Astrocyte (in vitro differentiated cells and primary cell): Measurements from ENCODE around the gene MAP4K4. TPM values are rescaled to one million over a fixed set of nuclear protein-coding genes. Genes with fewer than 3 reads are reported as not detected.

Source experiments
- DNase-seq: peaks from one replicate; pipeline ENCODE4 v3.0.0-alpha.2; 2010; ENCODE audit warnings: low read depth
- FAIRE-seq: peaks from 2 replicates; lab custom pipeline; 2011; peaks lifted over from hg19 to GRCh38; lab: Jason Lieb, UNC
- H2AFZ ChIP-seq: 2 replicates; pipeline ENCODE4 v1.6.0; 2012; ENCODE audit warnings: low read depth, low read length, inconsistent platforms
- H3K27ac ChIP-seq: 2 replicates; pipeline ENCODE4 v1.5.1; 2011; ENCODE audit warnings: low read depth, low read length, inconsistent platforms
- H3K27me3 ChIP-seq: 2 replicates; pipeline ENCODE4 v1.6.0; 2011; ENCODE audit warnings: low read length, inconsistent platforms; ENCODE audit not compliant: insufficient read depth
- H3K36me3 ChIP-seq: 2 replicates; pipeline ENCODE4 v1.5.1; 2011; ENCODE audit warnings: low read length, inconsistent platforms; ENCODE audit not compliant: insufficient read depth
- H3K4me1 ChIP-seq: 2 replicates; pipeline ENCODE4 v1.5.1; 2011; ENCODE audit warnings: low read length, inconsistent platforms; ENCODE audit not compliant: insufficient read depth
- H3K4me2 ChIP-seq: 2 replicates; pipeline ENCODE4 v1.6.0; 2012; ENCODE audit warnings: low read length, inconsistent platforms
- H3K4me3 ChIP-seq: 2 replicates; pipeline ENCODE4 v1.5.1; 2011; ENCODE audit warnings: low read depth, mild to moderate bottlenecking, low read length, inconsistent platforms; ENCODE audit not compliant: insufficient read depth
- H3K79me2 ChIP-seq: 2 replicates; pipeline ENCODE4 v1.6.0; 2012; ENCODE audit warnings: mild to moderate bottlenecking, low read length, inconsistent platforms; ENCODE audit not compliant: insufficient read depth
- H3K9ac ChIP-seq: 2 replicates; pipeline ENCODE4 v1.6.0; 2012; ENCODE audit warnings: mild to moderate bottlenecking, low read length, inconsistent platforms
- H3K9me3 ChIP-seq: 2 replicates; pipeline ENCODE4 v1.5.1; 2012; ENCODE audit warnings: low read depth, mild to moderate bottlenecking, low read length, inconsistent platforms; ENCODE audit not compliant: insufficient read depth
- H4K20me1 ChIP-seq: 2 replicates; pipeline ENCODE4 v1.6.0; 2012; ENCODE audit warnings: low read length, inconsistent platforms; ENCODE audit not compliant: insufficient read depth
- H3K27ac Mint-ChIP-seq: one replicate; pipeline ENCODE4 v1.8.0; 2021; ENCODE audit warnings: mild to moderate bottlenecking, mixed read lengths; ENCODE audit not compliant: unreplicated experiment
- H3K27me3 Mint-ChIP-seq: one replicate; pipeline ENCODE4 v1.8.0; 2021; ENCODE audit warnings: low read depth, mixed read lengths; ENCODE audit not compliant: unreplicated experiment
- H3K36me3 Mint-ChIP-seq: one replicate; pipeline ENCODE4 v1.8.0; 2021; ENCODE audit warnings: low read depth, mixed read lengths; ENCODE audit not compliant: unreplicated experiment
- H3K4me1 Mint-ChIP-seq: one replicate; pipeline ENCODE4 v1.8.0; 2021; ENCODE audit warnings: low read depth, mixed read lengths; ENCODE audit not compliant: unreplicated experiment
- H3K4me3 Mint-ChIP-seq: one replicate; pipeline ENCODE4 v1.8.0; 2021; ENCODE audit warnings: mild to moderate bottlenecking, moderate library complexity, mixed read lengths; ENCODE audit not compliant: unreplicated experiment
- H3K9me3 Mint-ChIP-seq: one replicate; pipeline ENCODE4 v1.8.0; 2021; ENCODE audit warnings: mild to moderate bottlenecking, mixed read lengths; ENCODE audit not compliant: unreplicated experiment
- CTCF ChIP-seq: IDR thresholded peaks from 2 replicates; pipeline ENCODE4 v1.5.1; 2011; ENCODE audit warnings: low read depth, mild to moderate bottlenecking, inconsistent platforms, low read length, moderate library complexity; ENCODE audit not compliant: insufficient read depth
- EZH2 ChIP-seq: IDR thresholded peaks from 2 replicates; pipeline ENCODE4 v1.6.1; 2012; ENCODE audit warnings: mild to moderate bottlenecking, low read length, inconsistent platforms; ENCODE audit not compliant: insufficient read depth
- total RNA-seq: library from RNA; stranded (reverse); gene quantifications from 2 replicates; pipeline ENCODE4 v1.2.1, GENCODE V29; 2021

The MAP4K4 gene
- total RNA-seq, 1 donor from 2014 or later: 231 TPM

GRCh38 chr2:101782427-101782792 lies 84.9 kb downstream of the MAP4K4 start:
- Mint-ChIP-seq H3K4me3 (no peak overlapping the region), H3K27ac (peak overlapping the region; percentile 34), H3K4me1 (peaks cover 39% of the 10 kb centered on the region), H3K36me3 (no peaks in the 10 kb centered on the region), H3K9me3 (no peaks in the 10 kb centered on the region), H3K27me3 (no peaks in the 10 kb centered on the region)
- Histone ChIP-seq H2AFZ (no peak overlapping the region), H3K4me2 (no peak overlapping the region), H3K4me1 (peaks cover 24% of the 10 kb centered on the region), H3K9ac (no peak overlapping the region), H3K27me3 (no peaks in the 10 kb centered on the region), H3K27ac (no peak overlapping the region), H3K4me3 (no peak overlapping the region), H3K9me3 (no peaks in the 10 kb centered on the region), H4K20me1 (peaks cover 98% of the 10 kb centered on the region), H3K36me3 (peaks cover 3% of the 10 kb centered on the region), H3K79me2 (peaks cover 100% of the 10 kb centered on the region)
- no peak for DNase-seq
- no peak for TF ChIP-seq CTCF
- no peak for TF ChIP-seq EZH2
- FAIRE-seq: no peak

- no peaks in the 10 kb centered on the region for H3K27me3 Mint-ChIP-seq
- Histone ChIP-seq H3K36me3 (peaks cover 14% of the 10 kb centered on the region), H3K9me3 (no peaks in the 10 kb centered on the region), H3K9ac (no peak overlapping the region), H3K79me2 (peaks cover 100% of the 10 kb centered on the region), H2AFZ (no peak overlapping the region), H4K20me1 (peaks cover 95% of the 10 kb centered on the region), H3K4me2 (peak overlapping the region; percentile 39), H3K27ac (peak overlapping the region; percentile 19), H3K4me1 (peaks cover 21% of the 10 kb centered on the region), H3K27me3 (no peaks in the 10 kb centered on the region), H3K4me3 (no peak overlapping the region)
- no peak overlapping the region for H3K4me3 Mint-ChIP-seq
- no peak overlapping the region for H3K27ac Mint-ChIP-seq
- peak; percentile 72 for FAIRE-seq
- peaks cover 2% of the 10 kb centered on the region for H3K36me3 Mint-ChIP-seq
- H3K9me3 Mint-ChIP-seq: no peaks in the 10 kb centered on the region
- no peak for TF ChIP-seq EZH2
- TF ChIP-seq CTCF: no peak
- peak; percentile 54 for DNase-seq
- peaks cover 41% of the 10 kb centered on the region for H3K4me1 Mint-ChIP-seq
Observed at GRCh38 chr2:101787097-101787496, 89.6 kb downstream of the MAP4K4 start.

GRCh38 chr2:101788565-101788964 lies 91.1 kb downstream of the MAP4K4 start:
- Histone ChIP-seq H3K4me3 (no peak overlapping the region), H3K4me1 (peaks cover 16% of the 10 kb centered on the region), H3K27me3 (no peaks in the 10 kb centered on the region), H3K4me2 (no peak overlapping the region), H3K79me2 (peaks cover 100% of the 10 kb centered on the region), H3K9me3 (no peaks in the 10 kb centered on the region), H3K36me3 (peaks cover 14% of the 10 kb centered on the region), H3K9ac (no peak overlapping the region), H2AFZ (no peak overlapping the region), H3K27ac (no peak overlapping the region), H4K20me1 (peaks cover 93% of the 10 kb centered on the region)
- Mint-ChIP-seq H3K9me3 (no peaks in the 10 kb centered on the region), H3K4me1 (peaks cover 38% of the 10 kb centered on the region), H3K27me3 (no peaks in the 10 kb centered on the region), H3K27ac (peak overlapping the region; percentile 11), H3K36me3 (peaks cover 6% of the 10 kb centered on the region), H3K4me3 (no peak overlapping the region)
- FAIRE-seq (no peak), DNase-seq (no peak)
- no peak for TF ChIP-seq CTCF
- TF ChIP-seq EZH2: no peak
